Fibroblast of skin of back (primary cell): ENCODE measurements around the gene PEX13.
A peak's percentile ranks its signal among the peaks of the same experiment; 100 is the strongest.
"Not testable (repeated sequence)": the region's sequence is repeated elsewhere in the genome, so short reads cannot be mapped to it uniquely, and the experiment has no call there.

Source experiments
- DNase-seq: peaks from one replicate; pipeline ENCODE4 v3.0.0-alpha.2; 2013

Gene PEX13

GRCh38 chr2:61009355-61009754, 8.2 kb upstream of the PEX13 start:
- DNase-seq = no peak

GRCh38 chr2:61011678-61012077, 5.8 kb upstream of the PEX13 start:
- no peak for DNase-seq

GRCh38 chr2:61012303-61012702, 5.2 kb upstream of the PEX13 start:
- peak; percentile 75 for DNase-seq

GRCh38 chr2:61013382-61013781, 4.1 kb upstream of the PEX13 start:
- DNase-seq = no peak

- no peak for DNase-seq
These were observed 2.8 kb upstream of the PEX13 start for GRCh38 chr2:61014763-61015162.

GRCh38 chr2:61015976-61016375, 1.5 kb upstream of the PEX13 start:
- DNase-seq = no peak

GRCh38 chr2:61016392-61017002, 1.0 kb upstream of the PEX13 start:
- DNase-seq = no peak

GRCh38 chr2:61017003-61017555, 441 bp upstream of the PEX13 start:
- peak; percentile 77 for DNase-seq

- no peak for DNase-seq
These were observed 817 bp downstream of the PEX13 start for GRCh38 chr2:61018318-61018755.

- DNase-seq = no peak
These were observed 1.3 kb downstream of the PEX13 start for GRCh38 chr2:61018798-61019197.

- DNase-seq = no peak
These were observed 3.7 kb downstream of the PEX13 start for GRCh38 chr2:61021228-61021660.

GRCh38 chr2:61023670-61024069, 6.2 kb downstream of the PEX13 start:
- DNase-seq = no peak

- DNase-seq = no peak
These were observed 12.0 kb downstream of the PEX13 start for GRCh38 chr2:61029533-61029932.

- DNase-seq = not testable (repeated sequence)
These were observed 17.1 kb downstream of the PEX13 start for GRCh38 chr2:61034592-61034991.

- DNase-seq = not testable (repeated sequence)
These were observed 19.1 kb downstream of the PEX13 start for GRCh38 chr2:61036643-61037042.

- DNase-seq = no peak
These were observed 25.3 kb downstream of the PEX13 start for GRCh38 chr2:61042807-61043206.

GRCh38 chr2:61044636-61045035, 27.1 kb downstream of the PEX13 start:
- DNase-seq = no peak

- DNase-seq = no peak
These were observed 27.7 kb downstream of the PEX13 start for GRCh38 chr2:61045226-61045625.

GRCh38 chr2:61045999-61046398, 28.5 kb downstream of the PEX13 start:
- peak; percentile 13 for DNase-seq

GRCh38 chr2:61055557-61055956, 38.0 kb downstream of the PEX13 start:
- no peak for DNase-seq

- DNase-seq = no peak
These were observed 40.0 kb downstream of the PEX13 start for GRCh38 chr2:61057562-61057961.

- no peak for DNase-seq
These were observed 41.9 kb downstream of the PEX13 start for GRCh38 chr2:61059382-61059781.

GRCh38 chr2:61065714-61066709, 48.5 kb downstream of the PEX13 start, which contains the start of gene SANBR:
Gene SANBR, plus strand, starts transcription at chr2:61065871. Its CDS starts 4,480 bp downstream, at chr2:61070351.
- DNase-seq = peak; percentile 89
